IPS-11a (cell line): ENCODE data around the gene TBX1.

Experiments used
- H3K4me3 ChIP-seq: one replicate; pipeline ENCODE4 v1.5.1; 2013; ENCODE audit warnings: low read depth, low read length, control low read depth

TBX1 gene

GRCh38 chr22:19797086-19798002 is 36.8 kb downstream of the TBX1 start:
- no peak overlapping the region for H3K4me3 ChIP-seq

GRCh38 chr22:19798003-19798665 is 37.6 kb downstream of the TBX1 start:
- H3K4me3 ChIP-seq: no peak overlapping the region

GRCh38 chr22:19798891-19799293 is 38.3 kb downstream of the TBX1 start:
- no peak overlapping the region for H3K4me3 ChIP-seq

- H3K4me3 ChIP-seq: no peak overlapping the region
Observed at GRCh38 chr22:19799322-19800190, 39.0 kb downstream of the TBX1 start.

GRCh38 chr22:19800306-19800705 is 39.7 kb downstream of the TBX1 start:
- no peak overlapping the region for H3K4me3 ChIP-seq

- no peak overlapping the region for H3K4me3 ChIP-seq
Observed at GRCh38 chr22:19800761-19801244, 40.2 kb downstream of the TBX1 start.

GRCh38 chr22:19801340-19802000 is 40.9 kb downstream of the TBX1 start:
- no peak overlapping the region for H3K4me3 ChIP-seq

GRCh38 chr22:19802001-19802893 is 41.7 kb downstream of the TBX1 start:
- no peak overlapping the region for H3K4me3 ChIP-seq

GRCh38 chr22:19802894-19803735 is 42.5 kb downstream of the TBX1 start:
- no peak overlapping the region for H3K4me3 ChIP-seq

- H3K4me3 ChIP-seq: no peak overlapping the region
Observed at GRCh38 chr22:19803736-19804267, 43.2 kb downstream of the TBX1 start.

- no peak overlapping the region for H3K4me3 ChIP-seq
Observed at GRCh38 chr22:19805821-19806212, 45.2 kb downstream of the TBX1 start.

GRCh38 chr22:19806213-19807160 is 45.9 kb downstream of the TBX1 start:
- H3K4me3 ChIP-seq: no peak overlapping the region

- no peak overlapping the region for H3K4me3 ChIP-seq
Observed at GRCh38 chr22:19807161-19807913, 46.8 kb downstream of the TBX1 start.

GRCh38 chr22:19807914-19808872 is 47.6 kb downstream of the TBX1 start:
- H3K4me3 ChIP-seq: no peak overlapping the region

- no peak overlapping the region for H3K4me3 ChIP-seq
Observed at GRCh38 chr22:19808873-19809478, 48.4 kb downstream of the TBX1 start.
